ENCODE results near the gene MIB1.

Gene MIB1

GRCh38 chr18:21833604-21834298, 93.2 kb downstream of the MIB1 start:
- H3K27ac ChIP-seq (ENCODE audit: insufficient read depth, low read depth, low read length, poor library complexity, severe bottlenecking), result no peak overlapping the region

DNA sequence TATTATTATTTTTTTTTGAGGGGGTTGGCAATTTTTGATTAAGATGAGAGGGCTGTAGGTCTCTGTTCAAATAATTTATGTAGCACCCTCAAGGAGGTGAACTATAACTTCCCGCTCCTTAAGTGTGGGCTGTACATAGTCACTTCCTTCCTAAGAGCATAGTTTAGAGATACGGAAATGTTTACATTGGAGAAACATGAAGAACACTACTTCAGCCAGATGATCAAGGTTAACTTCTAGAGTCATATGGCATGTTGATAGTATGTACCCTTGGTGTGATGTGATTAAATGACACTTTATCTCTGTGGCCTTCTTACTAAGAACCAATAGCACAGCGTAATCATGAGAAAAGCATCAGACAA, 93.7 kb downstream of the MIB1 start:
- H3K27ac ChIP-seq (ENCODE audit: insufficient read depth, low read depth, low read length, poor library complexity, severe bottlenecking), result no peak overlapping the region
- 97 to 99% methylated on average over 3 of the region's 3 CpGs for WGBS, 2 experiments
- no peaks in the 10 kb centered on the region for H3K9me3 ChIP-seq (ENCODE audit: control insufficient read depth, low read length)
- no peaks in the 10 kb centered on the region for H3K27me3 ChIP-seq (ENCODE audit: control insufficient read depth, insufficient read depth, low read length, poor library complexity, severe bottlenecking)
- no peaks in the 10 kb centered on the region for H3K36me3 ChIP-seq (ENCODE audit: control insufficient read depth, insufficient read depth, low read length)
- no peak overlapping the region for H3K4me3 ChIP-seq (ENCODE audit: insufficient read depth, low read depth, low read length)
- H3K4me1 ChIP-seq (ENCODE audit: control insufficient read depth, insufficient read depth, low read length), result peaks cover 6% of the 10 kb centered on the region

More at GRCh38 chr18:21833604-21834298, 93.2 kb downstream of the MIB1 start:
- no peaks in the 10 kb centered on the region for H3K9me3 ChIP-seq (ENCODE audit: control insufficient read depth, low read length)
- H3K4me3 ChIP-seq (ENCODE audit: insufficient read depth, low read depth, low read length), result no peak overlapping the region
- peaks cover 6% of the 10 kb centered on the region for H3K4me1 ChIP-seq (ENCODE audit: control insufficient read depth, insufficient read depth, low read length)
- H3K27me3 ChIP-seq (ENCODE audit: control insufficient read depth, insufficient read depth, low read length, poor library complexity, severe bottlenecking), result no peaks in the 10 kb centered on the region
- 92 to 94% methylated on average over 4 of the region's 4 CpGs for WGBS, 2 experiments
- H3K36me3 ChIP-seq (ENCODE audit: control insufficient read depth, insufficient read depth, low read length), result no peaks in the 10 kb centered on the region

- 92 to 100% methylated on average over 1 of the region's 1 CpG for WGBS, 2 experiments
- Histone ChIP-seq H3K27ac (ENCODE audit: insufficient read depth, low read depth, low read length, poor library complexity, severe bottlenecking) (no peak overlapping the region), H3K4me1 (ENCODE audit: control insufficient read depth, insufficient read depth, low read length) (no peaks in the 10 kb centered on the region), H3K9me3 (ENCODE audit: control insufficient read depth, low read length) (no peaks in the 10 kb centered on the region), H3K4me3 (ENCODE audit: insufficient read depth, low read depth, low read length) (no peak overlapping the region), H3K27me3 (ENCODE audit: control insufficient read depth, insufficient read depth, low read length, poor library complexity, severe bottlenecking) (no peaks in the 10 kb centered on the region), H3K36me3 (ENCODE audit: control insufficient read depth, insufficient read depth, low read length) (peaks cover 28% of the 10 kb centered on the region)
These were observed 101.0 kb downstream of the MIB1 start for GRCh38 chr18:21841570-21841969.

GRCh38 chr18:21843341-21843740, 102.7 kb downstream of the MIB1 start:
- Histone ChIP-seq H3K4me1 (ENCODE audit: control insufficient read depth, insufficient read depth, low read length) (no peaks in the 10 kb centered on the region), H3K4me3 (ENCODE audit: insufficient read depth, low read depth, low read length) (no peak overlapping the region), H3K27me3 (ENCODE audit: control insufficient read depth, insufficient read depth, low read length, poor library complexity, severe bottlenecking) (no peaks in the 10 kb centered on the region), H3K9me3 (ENCODE audit: control insufficient read depth, low read length) (no peaks in the 10 kb centered on the region), H3K27ac (ENCODE audit: insufficient read depth, low read depth, low read length, poor library complexity, severe bottlenecking) (no peak overlapping the region), H3K36me3 (ENCODE audit: control insufficient read depth, insufficient read depth, low read length) (peaks cover 30% of the 10 kb centered on the region)
- 83 to 100% methylated on average over 1 to 2 of the region's 2 CpGs for WGBS, 2 experiments

GRCh38 chr18:21851327-21851961, 110.9 kb downstream of the MIB1 start:
- Histone ChIP-seq H3K27ac (ENCODE audit: insufficient read depth, low read depth, low read length, poor library complexity, severe bottlenecking) (no peak overlapping the region), H3K36me3 (ENCODE audit: control insufficient read depth, insufficient read depth, low read length) (peaks cover 9% of the 10 kb centered on the region), H3K27me3 (ENCODE audit: control insufficient read depth, insufficient read depth, low read length, poor library complexity, severe bottlenecking) (no peaks in the 10 kb centered on the region), H3K4me3 (ENCODE audit: insufficient read depth, low read depth, low read length) (no peak overlapping the region), H3K4me1 (ENCODE audit: control insufficient read depth, insufficient read depth, low read length) (no peaks in the 10 kb centered on the region), H3K9me3 (ENCODE audit: control insufficient read depth, low read length) (no peaks in the 10 kb centered on the region)
- WGBS, 2 experiments, result 87 to 92% methylated on average over 3 to 4 of the region's 5 CpGs

DNA sequence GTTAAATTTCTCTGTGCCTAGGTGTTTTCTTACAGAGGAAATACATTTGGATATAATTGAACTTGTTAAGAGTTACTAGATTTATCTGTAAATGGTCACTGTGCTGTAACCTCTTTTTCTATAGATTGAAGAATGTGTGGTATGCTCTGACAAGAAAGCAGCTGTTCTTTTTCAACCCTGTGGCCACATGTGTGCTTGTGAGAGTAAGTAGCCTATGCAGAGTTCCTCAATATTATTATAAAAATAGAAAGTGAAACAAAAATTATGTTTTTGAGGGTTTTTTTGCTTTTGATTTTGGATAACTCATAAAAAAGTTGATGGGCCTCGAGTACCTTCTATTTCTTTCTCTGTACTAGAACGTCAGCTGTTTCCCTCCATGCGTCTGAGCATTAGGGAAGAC, 112.4 kb downstream of the MIB1 start:
- WGBS, 2 experiments, result 90% methylated on average over 3 of the region's 3 CpGs
- H3K4me1 ChIP-seq (ENCODE audit: control insufficient read depth, insufficient read depth, low read length), result no peaks in the 10 kb centered on the region
- H3K36me3 ChIP-seq (ENCODE audit: control insufficient read depth, insufficient read depth, low read length), result peaks cover 5% of the 10 kb centered on the region
- H3K27me3 ChIP-seq (ENCODE audit: control insufficient read depth, insufficient read depth, low read length, poor library complexity, severe bottlenecking), result no peaks in the 10 kb centered on the region
- H3K4me3 ChIP-seq (ENCODE audit: insufficient read depth, low read depth, low read length), result no peak overlapping the region
- no peak overlapping the region for H3K27ac ChIP-seq (ENCODE audit: insufficient read depth, low read depth, low read length, poor library complexity, severe bottlenecking)
- no peaks in the 10 kb centered on the region for H3K9me3 ChIP-seq (ENCODE audit: control insufficient read depth, low read length)

DNA sequence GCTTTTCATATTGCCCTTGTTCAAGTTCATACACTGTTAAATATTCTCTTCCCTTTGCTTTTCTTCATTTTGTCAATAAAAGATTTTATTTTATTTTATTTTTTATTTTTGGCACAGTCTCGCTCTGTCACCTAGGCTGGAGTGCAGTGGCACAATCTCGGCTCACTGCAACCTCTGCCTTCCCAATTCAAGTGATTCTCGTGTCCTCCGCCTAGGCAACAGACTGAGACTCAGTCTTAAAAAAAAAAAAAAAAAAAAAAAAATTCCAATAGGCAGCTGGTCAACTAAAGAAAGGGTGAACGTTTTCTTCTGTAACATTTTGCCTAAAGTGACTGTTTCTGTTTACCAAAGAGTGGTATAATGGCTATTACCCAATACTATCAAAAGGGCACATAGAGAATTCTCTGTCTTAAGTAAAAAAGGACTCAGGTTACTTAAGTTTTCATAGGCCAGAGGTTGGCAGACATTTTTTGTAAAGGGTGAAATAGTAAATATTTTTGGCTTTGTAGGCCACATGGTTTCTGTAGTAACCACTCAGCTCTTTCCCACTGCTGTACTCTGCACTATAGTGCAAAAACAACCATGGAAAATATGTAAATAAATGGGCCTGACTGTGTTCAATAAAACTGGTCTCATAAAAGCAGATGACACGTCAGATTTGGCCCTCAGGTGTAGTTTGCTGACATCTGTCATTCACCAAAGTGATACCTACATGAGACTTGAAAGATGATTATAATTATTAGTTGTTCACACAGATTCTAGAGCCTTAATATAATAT, 113.4 kb downstream of the MIB1 start:
- Histone ChIP-seq H3K36me3 (ENCODE audit: control insufficient read depth, insufficient read depth, low read length) (peaks cover 9% of the 10 kb centered on the region), H3K27me3 (ENCODE audit: control insufficient read depth, insufficient read depth, low read length, poor library complexity, severe bottlenecking) (no peaks in the 10 kb centered on the region), H3K4me3 (ENCODE audit: insufficient read depth, low read depth, low read length) (no peak overlapping the region), H3K9me3 (ENCODE audit: control insufficient read depth, low read length) (no peaks in the 10 kb centered on the region), H3K4me1 (ENCODE audit: control insufficient read depth, insufficient read depth, low read length) (no peaks in the 10 kb centered on the region), H3K27ac (ENCODE audit: insufficient read depth, low read depth, low read length, poor library complexity, severe bottlenecking) (no peak overlapping the region)
- 97 to 98% methylated on average over 5 to 6 of the region's 6 CpGs for WGBS, 2 experiments

DNA sequence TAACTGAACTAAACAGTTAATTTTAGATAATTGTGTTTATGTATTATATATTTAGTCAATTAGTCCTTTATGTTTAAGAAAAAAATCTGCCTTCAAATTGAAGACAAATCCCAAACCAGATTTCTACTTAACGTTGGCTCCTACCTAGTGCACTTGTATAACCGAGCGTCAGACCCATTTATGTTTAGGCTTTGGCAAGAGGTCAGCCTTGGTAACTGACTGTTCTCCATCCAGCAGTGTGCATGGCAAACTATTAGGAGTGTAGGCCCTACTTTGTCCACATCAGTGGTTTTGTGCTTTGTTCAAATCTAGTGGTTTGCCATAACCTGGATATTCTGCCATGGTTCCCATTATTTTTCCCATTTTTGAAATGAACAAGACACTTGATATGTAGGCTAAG, 114.8 kb downstream of the MIB1 start:
- no peaks in the 10 kb centered on the region for H3K9me3 ChIP-seq (ENCODE audit: control insufficient read depth, low read length)
- H3K27ac ChIP-seq (ENCODE audit: insufficient read depth, low read depth, low read length, poor library complexity, severe bottlenecking), result no peak overlapping the region
- no peaks in the 10 kb centered on the region for H3K27me3 ChIP-seq (ENCODE audit: control insufficient read depth, insufficient read depth, low read length, poor library complexity, severe bottlenecking)
- 95 to 98% methylated on average over 3 of the region's 3 CpGs for WGBS, 2 experiments
- no peaks in the 10 kb centered on the region for H3K4me1 ChIP-seq (ENCODE audit: control insufficient read depth, insufficient read depth, low read length)
- peaks cover 9% of the 10 kb centered on the region for H3K36me3 ChIP-seq (ENCODE audit: control insufficient read depth, insufficient read depth, low read length)
- H3K4me3 ChIP-seq (ENCODE audit: insufficient read depth, low read depth, low read length), result no peak overlapping the region

GRCh38 chr18:21857871-21858270, 117.3 kb downstream of the MIB1 start:
- Histone ChIP-seq H3K9me3 (ENCODE audit: control insufficient read depth, low read length) (no peaks in the 10 kb centered on the region), H3K27ac (ENCODE audit: insufficient read depth, low read depth, low read length, poor library complexity, severe bottlenecking) (no peak overlapping the region), H3K36me3 (ENCODE audit: control insufficient read depth, insufficient read depth, low read length) (peaks cover 25% of the 10 kb centered on the region), H3K4me3 (ENCODE audit: insufficient read depth, low read depth, low read length) (no peak overlapping the region), H3K27me3 (ENCODE audit: control insufficient read depth, insufficient read depth, low read length, poor library complexity, severe bottlenecking) (no peaks in the 10 kb centered on the region), H3K4me1 (ENCODE audit: control insufficient read depth, insufficient read depth, low read length) (no peaks in the 10 kb centered on the region)
- WGBS, 2 experiments, result 98% methylated on average over 3 of the region's 3 CpGs

DNA sequence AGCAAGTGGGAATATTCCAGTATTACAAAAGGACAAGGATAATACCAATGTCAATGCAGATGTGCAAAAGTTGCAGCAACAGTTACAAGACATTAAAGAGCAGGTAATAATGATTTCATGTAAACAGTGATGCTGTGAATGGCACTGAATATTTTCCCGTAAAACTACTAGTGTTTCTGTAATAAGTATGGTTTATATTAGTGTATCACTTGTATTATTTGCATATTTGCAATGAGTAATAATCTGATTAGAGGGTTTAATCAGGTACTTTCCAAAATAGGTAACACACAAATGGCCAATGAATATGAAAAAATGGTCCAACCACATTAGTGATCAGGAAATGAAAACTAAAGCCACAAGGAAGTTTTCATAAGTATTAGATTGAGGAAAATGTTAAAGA, 118.0 kb downstream of the MIB1 start:
- no peaks in the 10 kb centered on the region for H3K4me1 ChIP-seq (ENCODE audit: control insufficient read depth, insufficient read depth, low read length)
- no peak overlapping the region for H3K27ac ChIP-seq (ENCODE audit: insufficient read depth, low read depth, low read length, poor library complexity, severe bottlenecking)
- H3K36me3 ChIP-seq (ENCODE audit: control insufficient read depth, insufficient read depth, low read length), result peaks cover 32% of the 10 kb centered on the region
- H3K4me3 ChIP-seq (ENCODE audit: insufficient read depth, low read depth, low read length), result no peak overlapping the region
- WGBS, 2 experiments, result 92 to 93% methylated on average over 1 of the region's 1 CpG
- H3K27me3 ChIP-seq (ENCODE audit: control insufficient read depth, insufficient read depth, low read length, poor library complexity, severe bottlenecking), result no peaks in the 10 kb centered on the region
- H3K9me3 ChIP-seq (ENCODE audit: control insufficient read depth, low read length), result no peaks in the 10 kb centered on the region
